H9 (cell line): ENCODE data around the gene WHRN. TPM values are rescaled to one million over a fixed set of nuclear protein-coding genes. Genes with fewer than 3 reads are reported as not detected.

ENCODE experiments used
- DNase-seq: peaks from one replicate; pipeline ENCODE4 v3.0.0-alpha.2; 2017
- H2AFZ ChIP-seq: one replicate; pipeline ENCODE4 v1.6.1; 2013; ENCODE audit warnings: mild to moderate bottlenecking, low read length, control low read depth, moderate library complexity
- H2AK5ac ChIP-seq: 2 replicates; pipeline ENCODE4 v1.6.1; 2013; ENCODE audit warnings: low read length, control low read depth, mixed read lengths; ENCODE audit not compliant: insufficient read length
- H2BK120ac ChIP-seq: one replicate; pipeline ENCODE4 v1.6.1; 2013; ENCODE audit warnings: low read depth, mild to moderate bottlenecking, low read length, control low read depth, inconsistent platforms; ENCODE audit not compliant: poor library complexity, severe bottlenecking
- H2BK12ac ChIP-seq: 2 replicates; pipeline ENCODE4 v1.6.1; 2013; ENCODE audit warnings: low read length, control low read depth, mixed read lengths, low read depth; ENCODE audit not compliant: insufficient read length
- H2BK15ac ChIP-seq: 2 replicates; pipeline ENCODE4 v1.6.1; 2013; ENCODE audit warnings: low read depth, low read length, control low read depth
- H2BK20ac ChIP-seq: one replicate; pipeline ENCODE4 v1.6.1; 2013; ENCODE audit warnings: low read depth, mild to moderate bottlenecking, low read length, control low read depth, inconsistent platforms; ENCODE audit not compliant: poor library complexity, severe bottlenecking
- H2BK5ac ChIP-seq: 2 replicates; pipeline ENCODE4 v1.6.1; 2013; ENCODE audit warnings: low read length, control low read depth, mixed read lengths; ENCODE audit not compliant: insufficient read length
- H3K14ac ChIP-seq: 2 replicates; pipeline ENCODE4 v1.6.1; 2013; ENCODE audit warnings: low read length, control low read depth; ENCODE audit not compliant: insufficient read depth
- H3K18ac ChIP-seq: 2 replicates; pipeline ENCODE4 v1.6.1; 2013; ENCODE audit warnings: low read depth, mild to moderate bottlenecking, mixed read lengths, low read length, control low read depth; ENCODE audit not compliant: insufficient read length
- H3K23ac ChIP-seq: 2 replicates; pipeline ENCODE4 v1.6.1; 2013; ENCODE audit warnings: low read length, control low read depth, mixed read lengths, low read depth; ENCODE audit not compliant: insufficient read length
- H3K23me2 ChIP-seq: 2 replicates; pipeline ENCODE4 v1.6.1; 2013; ENCODE audit warnings: low read depth, mild to moderate bottlenecking, mixed read lengths, low read length, control low read depth; ENCODE audit not compliant: insufficient read length, poor library complexity, severe bottlenecking
- H3K27ac ChIP-seq: 2 replicates; pipeline ENCODE4 v1.5.1; 2013; ENCODE audit warnings: low read length, control low read depth, mixed read lengths, low read depth; ENCODE audit not compliant: insufficient read length
- H3K27me3 ChIP-seq: 2 replicates; pipeline ENCODE4 v1.6.1; 2013; ENCODE audit warnings: low read length, control low read depth, inconsistent platforms; ENCODE audit not compliant: insufficient read depth
- H3K4ac ChIP-seq: 2 replicates; pipeline ENCODE4 v1.6.1; 2013; ENCODE audit warnings: low read depth, mild to moderate bottlenecking, control low read depth, inconsistent platforms, low read length, moderate library complexity
- H3K4me1 ChIP-seq: 2 replicates; pipeline ENCODE4 v1.6.1; 2013; ENCODE audit warnings: low read length, control low read depth, inconsistent platforms; ENCODE audit not compliant: insufficient read depth
- H3K4me2 ChIP-seq: 2 replicates; pipeline ENCODE4 v1.6.1; 2013; ENCODE audit warnings: low read length, control low read depth, mixed read lengths; ENCODE audit not compliant: insufficient read length, insufficient read depth
- H3K56ac ChIP-seq: 2 replicates; pipeline ENCODE4 v1.6.1; 2013; ENCODE audit warnings: low read depth, mild to moderate bottlenecking, mixed read lengths, low read length, control low read depth; ENCODE audit not compliant: insufficient read length
- H3K79me1 ChIP-seq: 2 replicates; pipeline ENCODE4 v1.6.1; 2013; ENCODE audit warnings: low read depth, mild to moderate bottlenecking, moderate library complexity, low read length, control low read depth, inconsistent platforms; ENCODE audit not compliant: insufficient read depth, poor library complexity, severe bottlenecking
- H3K79me2 ChIP-seq: 2 replicates; pipeline ENCODE4 v1.6.1; 2013; ENCODE audit warnings: low read length, control low read depth, inconsistent platforms; ENCODE audit not compliant: insufficient read depth
- H3K9ac ChIP-seq: 2 replicates; pipeline ENCODE4 v1.6.1; 2013; ENCODE audit warnings: low read length, control low read depth, mixed read lengths; ENCODE audit not compliant: insufficient read length; ENCODE audit errors: extremely low read depth
- H3K9me3 ChIP-seq: one replicate; pipeline ENCODE4 v1.6.1; 2013; ENCODE audit warnings: low read depth, low read length, inconsistent platforms; ENCODE audit not compliant: control insufficient read depth
- H3T11ph ChIP-seq: one replicate; pipeline ENCODE4 v1.6.1; 2013; ENCODE audit warnings: mild to moderate bottlenecking, low read length, control low read depth, inconsistent platforms
- H4K20me1 ChIP-seq: one replicate; pipeline ENCODE4 v1.6.1; 2013; ENCODE audit not compliant: control insufficient read depth, insufficient read length, insufficient read depth
- H4K5ac ChIP-seq: 2 replicates; pipeline ENCODE4 v1.6.1; 2013; ENCODE audit warnings: low read depth, mild to moderate bottlenecking, mixed read lengths, low read length, control low read depth; ENCODE audit not compliant: insufficient read length
- H4K8ac ChIP-seq: replicated peaks from 2 replicates; pipeline ENCODE4 v1.6.1; 2013; ENCODE audit warnings: low read length, control low read depth, mixed read lengths, low read depth; ENCODE audit not compliant: insufficient read length
- H4K91ac ChIP-seq: 2 replicates; pipeline ENCODE4 v1.6.1; 2013; ENCODE audit warnings: low read depth, mild to moderate bottlenecking, moderate library complexity, mixed read lengths, low read length, control low read depth; ENCODE audit not compliant: insufficient read length
- H3K27ac Mint-ChIP-seq, 3 experiments: 2 replicates in 2 of 3; 3 replicates in 1 of 3; pipeline ENCODE4 v1.8.0; 2020 to 2021; ENCODE audit warnings: mixed read lengths in 3 of 3, mild to moderate bottlenecking in 1 of 3, moderate library complexity in 1 of 3
- H3K27me3 Mint-ChIP-seq: 2 replicates; pipeline ENCODE4 v1.8.0; 2021; ENCODE audit warnings: low read depth, mild to moderate bottlenecking, moderate library complexity, mixed read lengths
- H3K36me3 Mint-ChIP-seq, 3 experiments: 2 replicates in 2 of 3; 3 replicates in 1 of 3; pipeline ENCODE4 v1.8.0; 2020 to 2021; ENCODE audit warnings: low read depth in 3 of 3, mixed read lengths in 3 of 3; ENCODE audit not compliant: insufficient read depth in 1 of 3
- H3K4me1 Mint-ChIP-seq, 2 experiments: 2 replicates each; pipeline ENCODE4 v1.8.0; 2020; ENCODE audit warnings: mixed read lengths in 2 of 2
- H3K4me3 Mint-ChIP-seq, 2 experiments: 2 replicates in 1 of 2; 3 replicates in 1 of 2; pipeline ENCODE4 v1.8.0; 2020 to 2021; ENCODE audit warnings: mild to moderate bottlenecking in 2 of 2, mixed read lengths in 2 of 2, moderate library complexity in 1 of 2
- H3K9me3 Mint-ChIP-seq, 2 experiments: 2 replicates in 1 of 2; 3 replicates in 1 of 2; pipeline ENCODE4 v1.8.0; 2020; ENCODE audit warnings: mild to moderate bottlenecking in 2 of 2, mixed read lengths in 2 of 2, moderate library complexity in 1 of 2
- WGBS: extraction: QIAGEN DNeasy Blood & Tissue Kit; methylation state at CpG from one replicate; pipeline ENCODE4 v1.1.7; 2013; ENCODE audit warnings: missing lambda C conversion rate, low lambda C conversion rate, mixed read lengths; ENCODE audit not compliant: insufficient read length; ENCODE audit errors: extremely low coverage; 5-methylcytosine and 5-hydroxymethylcytosine counted together
- total RNA-seq: library from RNA; stranded (reverse); gene quantifications from 2 replicates; pipeline ENCODE4 v1.2.1, GENCODE V29; 2021
- TF ChIP-seq, protein P1 (sequence below): fragments of 200-600 bp; sonication (generic); conservative IDR thresholded peaks from 3 replicates; pipeline ENCODE4 v1.8.0; 2021; ENCODE audit warnings: antibody characterized with exemption, mild to moderate bottlenecking

The WHRN gene
- total RNA-seq, 1 experiment from 2014 or later: 2.2 TPM

DNA sequence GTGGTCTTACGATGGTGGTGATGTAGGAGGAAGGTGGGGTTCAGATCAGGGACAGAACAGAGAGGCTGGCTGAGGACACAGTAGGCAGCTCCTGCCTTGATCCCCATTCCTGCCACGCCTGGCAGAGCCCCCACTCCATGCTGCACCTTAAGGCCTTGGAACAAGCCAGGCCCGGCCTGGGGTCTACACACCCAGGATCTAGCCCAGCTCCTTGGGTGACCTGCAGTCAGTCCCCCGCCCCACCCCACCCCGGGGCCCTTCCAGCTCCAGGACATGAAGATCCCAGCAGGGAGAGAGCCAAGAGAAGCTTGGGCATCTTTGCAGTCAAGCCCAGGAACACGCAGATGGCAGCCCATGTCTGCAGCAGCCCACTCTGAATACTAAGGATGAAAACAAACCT, 34.7 kb downstream of the WHRN start:
- H3K36me3 Mint-ChIP-seq: peaks cover 1 to 4% (median 2%) of the 10 kb centered on the region in 3 experiments; a peak in 4 of 7 replicates
- H3K56ac ChIP-seq: no peak overlapping the region

More for the DNA sequence above, 34.7 kb downstream of the WHRN start:
- no peaks in the 10 kb centered on the region; the same call in 1 of the 2 replicates for H3K27me3 Mint-ChIP-seq
- peaks cover 18 to 26% of the 10 kb centered on the region in 2 experiments for H3K4me1 Mint-ChIP-seq
- H3K18ac ChIP-seq: no peak overlapping the region
- H3K4me2 ChIP-seq: no peak overlapping the region
- no peaks in the 10 kb centered on the region for H3K79me2 ChIP-seq
- no peaks in the 10 kb centered on the region for H3K9me3 Mint-ChIP-seq
- H3T11ph ChIP-seq: no peak overlapping the region
- H3K27ac ChIP-seq: no peak overlapping the region
- no peak overlapping the region for H2AFZ ChIP-seq
- H3K23me2 ChIP-seq: no peaks in the 10 kb centered on the region
- H2BK20ac ChIP-seq: no peak overlapping the region
- no peak overlapping the region for H3K4me3 Mint-ChIP-seq
- no peak overlapping the region for H2BK5ac ChIP-seq
- H3K4me1 ChIP-seq: no peaks in the 10 kb centered on the region; the same call in 1 of the 2 replicates
- H4K5ac ChIP-seq: no peak overlapping the region
- H2BK12ac ChIP-seq: no peak overlapping the region
- no peak overlapping the region for H3K4ac ChIP-seq
- no peak overlapping the region; a peak in 1 of 7 replicates for H3K27ac Mint-ChIP-seq
- H2BK120ac ChIP-seq: no peak overlapping the region
- WGBS: no CpG with 5 or more reads among the region's 6 CpGs
- H4K91ac ChIP-seq: no peak overlapping the region
- H3K14ac ChIP-seq: no peak overlapping the region
- H3K27me3 ChIP-seq: no peaks in the 10 kb centered on the region
- no peaks in the 10 kb centered on the region for H3K9me3 ChIP-seq
- no peaks in the 10 kb centered on the region for H3K79me1 ChIP-seq
- DNase-seq: no peak
- H2BK15ac ChIP-seq: no peak overlapping the region
- no peak overlapping the region for H3K23ac ChIP-seq
- TF ChIP-seq, protein P1, sequence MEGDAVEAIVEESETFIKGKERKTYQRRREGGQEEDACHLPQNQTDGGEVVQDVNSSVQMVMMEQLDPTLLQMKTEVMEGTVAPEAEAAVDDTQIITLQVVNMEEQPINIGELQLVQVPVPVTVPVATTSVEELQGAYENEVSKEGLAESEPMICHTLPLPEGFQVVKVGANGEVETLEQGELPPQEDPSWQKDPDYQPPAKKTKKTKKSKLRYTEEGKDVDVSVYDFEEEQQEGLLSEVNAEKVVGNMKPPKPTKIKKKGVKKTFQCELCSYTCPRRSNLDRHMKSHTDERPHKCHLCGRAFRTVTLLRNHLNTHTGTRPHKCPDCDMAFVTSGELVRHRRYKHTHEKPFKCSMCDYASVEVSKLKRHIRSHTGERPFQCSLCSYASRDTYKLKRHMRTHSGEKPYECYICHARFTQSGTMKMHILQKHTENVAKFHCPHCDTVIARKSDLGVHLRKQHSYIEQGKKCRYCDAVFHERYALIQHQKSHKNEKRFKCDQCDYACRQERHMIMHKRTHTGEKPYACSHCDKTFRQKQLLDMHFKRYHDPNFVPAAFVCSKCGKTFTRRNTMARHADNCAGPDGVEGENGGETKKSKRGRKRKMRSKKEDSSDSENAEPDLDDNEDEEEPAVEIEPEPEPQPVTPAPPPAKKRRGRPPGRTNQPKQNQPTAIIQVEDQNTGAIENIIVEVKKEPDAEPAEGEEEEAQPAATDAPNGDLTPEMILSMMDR: no peak
- no peaks in the 10 kb centered on the region for H4K20me1 ChIP-seq
- H2AK5ac ChIP-seq: no peak overlapping the region
- H4K8ac ChIP-seq: no peak overlapping the region
- H3K9ac ChIP-seq: no peak overlapping the region
